ENCODE data around the gene GRK1.
A peak's percentile ranks its signal among the peaks of the same experiment; 100 is the strongest.

Gene GRK1

GRCh38 chr13:113758651-113759524 lies 91.9 kb downstream of the GRK1 start, which contains the start of gene TMEM255B:
TSS of gene TMEM255B (plus strand) at chr13:113759226. CDS start at chr13:113759270, 44 bp downstream.
- DNase-seq (ENCODE audit: low spot score): peak; percentile 92

- DNase-seq (ENCODE audit: low spot score): no peak
Observed at GRCh38 chr13:113759525-113760137, 92.6 kb downstream of the GRK1 start.

- no peak for DNase-seq (ENCODE audit: low spot score)
Observed at GRCh38 chr13:113761136-113761535, 94.1 kb downstream of the GRK1 start.

- DNase-seq (ENCODE audit: low spot score): no peak
Observed at GRCh38 chr13:113762075-113762474, 95.1 kb downstream of the GRK1 start.

- no peak for DNase-seq (ENCODE audit: low spot score)
Observed at GRCh38 chr13:113762538-113762937, 95.5 kb downstream of the GRK1 start.

GRCh38 chr13:113763254-113763653 lies 96.2 kb downstream of the GRK1 start:
- no peak for DNase-seq (ENCODE audit: low spot score)

- DNase-seq (ENCODE audit: low spot score): no peak
Observed at GRCh38 chr13:113763961-113764792, 97.2 kb downstream of the GRK1 start.

GRCh38 chr13:113764793-113765563 lies 98.0 kb downstream of the GRK1 start:
- no peak for DNase-seq (ENCODE audit: low spot score)

GRCh38 chr13:113765564-113765910 lies 98.5 kb downstream of the GRK1 start:
- no peak for DNase-seq (ENCODE audit: low spot score)

GRCh38 chr13:113766035-113766800 lies 99.2 kb downstream of the GRK1 start:
- DNase-seq (ENCODE audit: low spot score): no peak

- DNase-seq (ENCODE audit: low spot score): no peak
Observed at GRCh38 chr13:113767366-113767765, 100.3 kb downstream of the GRK1 start.

- no peak for DNase-seq (ENCODE audit: low spot score)
Observed at GRCh38 chr13:113768018-113768905, 101.2 kb downstream of the GRK1 start.

GRCh38 chr13:113769106-113769505 lies 102.1 kb downstream of the GRK1 start:
- DNase-seq (ENCODE audit: low spot score): no peak

- DNase-seq (ENCODE audit: low spot score): no peak
Observed at GRCh38 chr13:113769881-113770280, 102.9 kb downstream of the GRK1 start.

- no peak for DNase-seq (ENCODE audit: low spot score)
Observed at GRCh38 chr13:113770441-113770840, 103.4 kb downstream of the GRK1 start.

GRCh38 chr13:113770937-113771336 lies 103.9 kb downstream of the GRK1 start:
- no peak for DNase-seq (ENCODE audit: low spot score)

- no peak for DNase-seq (ENCODE audit: low spot score)
Observed at GRCh38 chr13:113771709-113772331, 104.8 kb downstream of the GRK1 start.

GRCh38 chr13:113774177-113775107 lies 107.4 kb downstream of the GRK1 start:
- DNase-seq (ENCODE audit: low spot score): no peak
